ENCODE measurements around the gene SLC15A1. TPM values are rescaled to one million over a fixed set of nuclear protein-coding genes. Genes with fewer than 3 reads are reported as not detected.

SLC15A1 gene, protein sequence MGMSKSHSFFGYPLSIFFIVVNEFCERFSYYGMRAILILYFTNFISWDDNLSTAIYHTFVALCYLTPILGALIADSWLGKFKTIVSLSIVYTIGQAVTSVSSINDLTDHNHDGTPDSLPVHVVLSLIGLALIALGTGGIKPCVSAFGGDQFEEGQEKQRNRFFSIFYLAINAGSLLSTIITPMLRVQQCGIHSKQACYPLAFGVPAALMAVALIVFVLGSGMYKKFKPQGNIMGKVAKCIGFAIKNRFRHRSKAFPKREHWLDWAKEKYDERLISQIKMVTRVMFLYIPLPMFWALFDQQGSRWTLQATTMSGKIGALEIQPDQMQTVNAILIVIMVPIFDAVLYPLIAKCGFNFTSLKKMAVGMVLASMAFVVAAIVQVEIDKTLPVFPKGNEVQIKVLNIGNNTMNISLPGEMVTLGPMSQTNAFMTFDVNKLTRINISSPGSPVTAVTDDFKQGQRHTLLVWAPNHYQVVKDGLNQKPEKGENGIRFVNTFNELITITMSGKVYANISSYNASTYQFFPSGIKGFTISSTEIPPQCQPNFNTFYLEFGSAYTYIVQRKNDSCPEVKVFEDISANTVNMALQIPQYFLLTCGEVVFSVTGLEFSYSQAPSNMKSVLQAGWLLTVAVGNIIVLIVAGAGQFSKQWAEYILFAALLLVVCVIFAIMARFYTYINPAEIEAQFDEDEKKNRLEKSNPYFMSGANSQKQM
- total RNA-seq, result 0.21 and 0.72 TPM in 2 replicates

GRCh38 chr13:98752467-98753290 is at the start of gene SLC15A1:
TSS of gene SLC15A1 (minus strand) at chr13:98752672. CDS start at chr13:98752598, 74 bp downstream.

Other genes starting within 250 kb of the SLC15A1 start
- 157 and 238 TPM in 2 replicates for gene STK24, start 175.6 kb downstream of the SLC15A1 start, total RNA-seq
- gene DOCK9, start 225.4 kb upstream of the SLC15A1 start, total RNA-seq, result 72.8 and 109 TPM in 2 replicates